Right forelimb (tissue), 1 donor: ENCODE results near the gene TOGARAM1.

Experiments
- DNase-seq: peaks from one replicate; pipeline ENCODE4 v3.0.0-alpha.2; 2018

TOGARAM1 gene

GRCh38 chr14:44963044-44963528 is 1.1 kb downstream of the TOGARAM1 start:
- no peak for DNase-seq

- no peak for DNase-seq
Measured at GRCh38 chr14:44963775-44964380, 1.9 kb downstream of the TOGARAM1 start.

GRCh38 chr14:44966601-44967336 is 4.8 kb downstream of the TOGARAM1 start:
- DNase-seq: no peak

GRCh38 chr14:44968714-44969113 is 6.7 kb downstream of the TOGARAM1 start:
- no peak for DNase-seq

- no peak for DNase-seq
Measured at GRCh38 chr14:44970907-44971306, 8.9 kb downstream of the TOGARAM1 start.

DNA sequence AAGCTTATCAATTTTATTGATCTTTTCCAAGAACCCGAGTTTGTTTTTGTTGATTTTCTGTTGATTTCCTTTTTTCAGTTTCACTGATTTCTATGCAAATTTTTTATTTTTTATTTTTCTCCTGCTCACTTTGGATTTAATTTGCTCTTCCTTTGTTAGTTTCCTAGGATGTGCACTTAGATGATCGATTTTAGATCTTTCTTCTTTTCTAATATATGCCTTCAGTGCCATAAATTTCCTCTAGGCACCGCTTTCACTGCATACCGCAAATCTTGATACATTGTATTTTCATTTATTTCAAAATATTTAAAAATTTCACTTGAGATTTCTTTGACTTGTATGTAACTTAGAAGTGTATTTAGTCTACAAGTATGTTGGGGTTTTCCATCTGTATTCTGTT is 9.5 kb downstream of the TOGARAM1 start:
- DNase-seq: no peak

DNA sequence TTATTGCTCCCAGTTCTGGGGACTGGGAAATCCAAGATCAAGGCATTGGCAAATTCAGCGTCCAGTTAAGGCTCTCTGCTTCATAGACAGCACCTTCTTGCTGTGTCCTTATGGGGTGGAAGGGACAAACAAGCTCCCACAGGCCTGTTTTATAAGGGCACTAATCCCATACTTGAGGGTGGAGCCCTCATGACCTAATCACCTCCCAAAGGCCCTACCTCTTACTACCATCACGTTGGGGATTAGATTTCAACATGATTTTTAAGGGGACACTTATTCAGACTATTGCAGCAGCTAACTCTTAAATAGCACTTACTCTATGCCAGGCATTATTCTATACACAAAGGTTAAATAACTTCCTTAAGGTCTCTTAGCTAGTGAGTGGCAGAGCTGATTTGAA is 17.3 kb downstream of the TOGARAM1 start:
- no peak for DNase-seq

DNA sequence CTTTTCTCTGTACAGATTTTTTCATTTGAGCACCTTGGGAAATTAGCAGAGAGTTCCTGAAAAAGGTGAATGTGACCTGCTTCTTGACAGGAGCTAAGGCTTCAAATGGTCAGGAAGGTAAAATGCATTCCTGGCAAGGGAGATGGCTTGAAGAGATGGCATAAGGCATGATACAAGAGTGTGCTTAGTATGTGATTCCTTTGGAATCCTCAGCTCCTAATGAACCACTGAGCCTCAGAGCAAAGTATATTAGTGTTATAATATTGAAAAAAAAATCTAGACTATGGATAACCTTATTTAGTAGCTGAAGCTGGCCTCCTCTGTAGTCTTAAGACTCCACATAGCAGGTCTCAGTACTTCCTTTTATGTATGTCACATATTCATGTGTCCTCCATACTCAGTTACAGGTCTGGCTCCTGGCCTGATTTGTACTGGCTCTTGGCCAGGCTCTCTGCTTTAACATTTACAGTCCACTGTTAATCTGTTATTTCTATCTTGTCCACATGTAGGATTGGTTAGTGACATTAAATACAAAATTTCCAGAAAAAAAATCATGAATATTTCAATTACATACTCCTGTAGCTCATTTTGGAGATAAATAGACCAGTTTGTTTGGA is 17.9 kb downstream of the TOGARAM1 start:
- DNase-seq: peak; percentile 48

GRCh38 chr14:44981198-44981597 is 19.2 kb downstream of the TOGARAM1 start:
- no peak for DNase-seq

DNA sequence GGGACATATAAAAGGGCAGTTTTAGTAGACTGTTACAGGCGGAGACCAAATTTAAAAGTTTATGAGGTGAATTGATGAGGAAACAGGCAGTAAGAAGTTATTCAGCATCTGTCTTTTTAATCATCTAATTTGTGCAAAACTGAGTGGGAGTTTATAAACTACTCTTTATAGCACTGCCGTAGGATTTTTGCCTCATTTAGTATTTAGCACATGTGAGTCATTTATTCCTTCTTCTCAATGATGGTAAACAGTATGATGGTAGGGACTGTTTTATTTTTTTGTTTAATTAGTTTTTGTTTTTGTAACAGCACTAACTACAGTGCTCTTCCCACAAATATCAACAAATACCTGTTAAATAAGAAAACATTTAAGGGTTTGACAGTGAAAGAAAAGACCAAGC is 20.6 kb downstream of the TOGARAM1 start:
- no peak for DNase-seq

DNA sequence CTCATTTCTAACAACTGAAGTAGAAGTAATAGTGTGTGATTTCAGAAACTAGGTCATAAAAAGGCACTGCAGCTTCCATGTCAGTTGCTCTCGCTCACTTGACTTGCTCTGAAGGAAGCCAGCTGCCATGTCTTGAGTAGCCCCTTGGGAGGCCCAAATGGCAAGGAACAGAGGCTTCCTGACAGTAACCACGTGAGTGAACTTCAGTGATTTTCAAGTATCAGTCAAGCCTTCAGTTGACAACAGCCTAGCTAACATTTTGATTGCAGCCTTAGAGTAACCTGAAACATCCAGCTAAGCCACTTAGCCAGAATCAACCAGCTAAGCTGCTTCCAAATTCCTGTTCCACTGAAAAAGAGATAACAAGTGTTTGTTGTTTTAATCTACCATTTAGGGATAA is 26.7 kb downstream of the TOGARAM1 start:
- DNase-seq: no peak

GRCh38 chr14:44989497-44990440 is 27.8 kb downstream of the TOGARAM1 start:
- DNase-seq: no peak

GRCh38 chr14:44990533-44990932 is 28.5 kb downstream of the TOGARAM1 start:
- no peak for DNase-seq

DNA sequence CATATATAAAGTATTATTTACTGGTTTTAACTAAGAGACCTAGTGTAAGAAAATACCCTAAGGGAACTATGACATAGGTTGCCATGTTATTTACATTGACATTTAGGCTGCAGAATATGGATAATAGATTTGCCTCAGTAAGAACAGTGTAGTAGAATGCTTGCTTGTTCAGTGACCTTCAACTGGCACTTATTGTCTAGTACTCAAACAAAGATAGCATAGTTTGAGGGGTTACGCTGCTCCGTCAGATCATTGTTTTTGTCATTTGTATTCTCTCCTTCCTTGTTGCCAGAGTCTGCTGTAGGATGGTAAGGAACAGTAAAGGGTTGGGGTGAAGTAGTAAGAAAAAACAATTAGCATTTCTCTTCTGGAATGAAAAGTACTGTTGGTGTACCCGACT is 33.2 kb downstream of the TOGARAM1 start:
- DNase-seq: no peak

DNA sequence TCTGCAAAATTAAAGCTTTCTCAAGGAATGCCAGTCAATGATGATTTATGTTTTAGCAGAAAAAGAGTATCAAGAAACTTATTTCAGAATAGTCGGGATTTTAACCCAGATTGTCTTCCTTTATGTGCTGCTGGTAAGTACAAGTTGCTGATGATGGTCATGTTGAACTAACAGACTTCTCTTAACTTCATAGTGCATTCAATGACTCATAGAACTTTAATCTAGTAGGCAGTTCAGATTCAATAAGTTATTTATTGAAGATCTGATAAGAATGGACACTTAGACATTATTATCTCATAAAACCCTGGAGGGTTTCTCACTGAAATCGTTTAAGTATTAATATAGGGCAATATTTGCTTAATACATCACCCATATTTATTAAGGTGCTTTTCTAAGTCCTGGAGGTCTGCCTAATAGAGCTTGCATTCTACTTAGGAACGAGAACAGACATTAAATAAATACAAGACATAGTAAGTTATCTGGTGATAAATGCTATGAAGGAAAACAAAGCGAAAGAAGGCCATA is 33.8 kb downstream of the TOGARAM1 start:
- DNase-seq: no peak

DNA sequence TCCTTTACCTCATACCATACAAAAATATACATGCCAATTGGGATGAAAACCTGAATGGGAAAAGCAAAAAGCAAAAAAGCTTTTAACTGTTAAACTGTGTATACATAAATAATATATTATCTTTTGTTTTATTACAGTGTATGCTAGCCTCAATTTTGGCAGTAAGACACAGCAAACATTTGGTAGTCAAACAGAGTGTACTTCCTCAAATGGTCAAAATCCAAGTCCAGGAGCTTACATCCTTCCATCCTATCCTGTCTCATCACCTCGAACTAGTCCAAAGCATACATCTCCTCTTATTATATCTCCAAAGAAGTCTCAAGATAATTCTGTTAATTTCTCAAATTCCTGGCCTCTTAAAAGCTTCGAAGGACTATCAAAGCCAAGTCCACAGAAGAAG is 41.9 kb downstream of the TOGARAM1 start:
- no peak for DNase-seq

DNA sequence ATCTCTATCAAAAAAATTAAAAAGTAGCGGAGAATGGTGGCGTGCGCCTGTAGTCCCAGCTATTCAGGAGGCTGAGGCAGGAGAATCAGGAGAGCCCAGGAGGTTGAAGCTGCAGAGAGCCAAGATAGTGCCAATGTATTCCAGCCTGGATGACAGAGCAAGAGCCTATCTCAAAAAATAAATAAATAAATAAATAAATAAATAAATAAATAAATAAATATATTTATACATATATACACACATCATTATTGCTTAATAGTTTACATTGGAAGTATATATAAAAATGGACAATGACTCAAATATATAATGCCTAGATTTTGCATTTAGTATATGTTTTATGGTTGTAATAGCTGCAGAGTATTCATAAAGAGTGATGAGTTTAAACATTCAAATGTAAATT is 53.1 kb downstream of the TOGARAM1 start:
- no peak for DNase-seq

DNA sequence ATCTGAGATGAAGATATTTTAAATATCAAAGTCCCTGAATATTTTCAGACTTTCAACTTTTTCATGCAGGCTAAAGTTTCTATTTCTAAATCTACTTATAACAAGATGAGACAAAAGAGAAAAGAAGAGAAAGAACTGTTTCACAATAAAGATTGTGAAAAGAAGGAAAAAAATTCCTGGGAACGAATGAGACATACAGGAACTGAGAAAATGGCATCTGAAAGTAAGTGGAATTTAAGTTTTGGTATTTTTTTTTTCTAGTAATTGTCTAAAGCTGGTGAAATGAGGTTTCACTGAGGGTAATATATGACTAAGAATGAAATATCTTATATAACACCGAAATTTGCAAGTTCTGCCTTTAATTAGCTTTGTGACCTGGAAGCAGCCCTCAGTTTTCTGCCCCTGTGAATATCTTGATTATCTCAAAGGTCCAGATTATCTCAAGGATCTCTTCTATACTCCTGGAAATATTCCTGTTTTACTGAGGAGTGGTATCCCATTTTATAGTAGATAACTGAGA is 66.2 kb downstream of the TOGARAM1 start:
- DNase-seq: no peak

DNA sequence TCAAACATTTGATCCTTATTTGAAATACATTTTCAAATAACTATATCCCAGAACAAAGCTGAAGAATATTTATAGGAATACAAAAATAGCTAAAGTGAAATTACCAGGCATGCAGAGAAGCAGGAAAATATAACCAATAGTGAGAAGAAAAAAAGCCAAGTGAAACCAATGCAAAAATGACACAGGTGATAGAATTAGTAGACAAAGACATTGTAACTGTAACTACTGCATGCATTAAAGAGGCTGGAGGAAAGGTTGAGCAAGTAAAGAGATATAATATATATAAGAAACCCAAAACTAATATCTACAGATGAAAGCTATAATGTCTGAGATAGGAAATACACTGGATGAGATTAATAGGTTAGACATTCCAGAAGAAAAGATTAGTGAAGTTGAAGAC is 72.7 kb downstream of the TOGARAM1 start:
- no peak for DNase-seq

DNA sequence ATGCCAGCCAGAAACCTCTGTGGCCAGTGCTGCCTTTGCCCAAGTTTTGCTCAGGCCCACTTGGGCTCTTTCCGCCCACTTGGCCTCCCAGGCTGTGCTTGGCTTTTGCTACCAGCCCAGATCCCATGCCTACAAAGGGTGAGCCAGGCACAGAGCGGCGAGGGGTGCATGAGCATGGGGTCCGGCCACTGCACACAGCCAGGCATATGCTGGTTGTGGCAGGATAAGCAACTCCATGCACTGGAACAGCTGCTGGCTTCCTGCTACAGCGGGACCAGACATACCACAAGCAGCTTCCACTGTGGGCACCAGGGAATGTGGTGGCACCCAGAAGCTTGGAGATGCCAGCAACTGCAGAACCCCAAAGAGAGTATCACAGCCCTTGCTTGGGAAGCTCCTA is 76.3 kb downstream of the TOGARAM1 start:
- DNase-seq: no peak

- DNase-seq: no peak
Measured at GRCh38 chr14:45038865-45039264, 76.9 kb downstream of the TOGARAM1 start.

GRCh38 chr14:45039390-45039789 is 77.4 kb downstream of the TOGARAM1 start:
- no peak for DNase-seq

DNA sequence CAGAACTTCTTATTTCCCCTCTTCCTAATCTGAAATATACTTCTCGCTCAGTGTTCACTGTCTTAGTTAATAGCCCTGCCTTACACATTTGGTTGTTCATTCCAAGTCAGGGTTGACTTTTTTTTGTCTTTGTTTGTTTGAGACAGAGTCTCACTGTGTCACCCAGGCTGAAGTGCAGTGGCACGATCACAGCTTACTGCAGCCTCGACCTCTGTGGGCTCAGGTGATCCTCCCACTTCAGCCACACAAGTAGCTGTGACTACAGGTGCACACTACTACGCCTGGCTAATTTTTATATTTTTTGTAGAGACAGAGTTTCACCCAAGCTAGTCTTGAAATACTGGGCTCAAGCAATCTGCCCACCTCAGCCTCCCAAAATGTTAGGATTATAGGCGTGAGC is 79.7 kb downstream of the TOGARAM1 start:
- DNase-seq: no peak
